ENCODE data around the gene NCOA5. TPM values are rescaled to one million over a fixed set of nuclear protein-coding genes. Genes with fewer than 3 reads are reported as not detected.

NCOA5 gene
- total RNA-seq, 1 donor from 2014 or later: 10.3 TPM

GRCh38 chr20:46065691-46066090 lies 24.1 kb downstream of the NCOA5 start:
- Histone ChIP-seq H3K4me3 (no peak overlapping the region), H3K27me3 (peaks cover under 1% of the 10 kb centered on the region), H3K9me3 (ENCODE audit: low read depth) (no peaks in the 10 kb centered on the region), H2AFZ (replicated peaks) (no peak overlapping the region), H3K4me2 (no peak overlapping the region), H3K79me2 (ENCODE audit: low read depth) (no peaks in the 10 kb centered on the region), H4K20me1 (ENCODE audit: low read depth) (peaks cover 76% of the 10 kb centered on the region), H3K36me3 (peaks cover 13% of the 10 kb centered on the region), H3F3A (ENCODE audit: low read depth) (no peaks in the 10 kb centered on the region), H3K27ac (no peak overlapping the region), H3K9ac (no peak overlapping the region), H3K4me1 (no peaks in the 10 kb centered on the region)
- Mint-ChIP-seq H3K4me3 (no peak overlapping the region), H3K4me1 (no peaks in the 10 kb centered on the region), H3K27ac (no peak overlapping the region), H3K9me3 (no peaks in the 10 kb centered on the region), H3K36me3 (peaks cover 48% of the 10 kb centered on the region), H3K27me3 (ENCODE audit: insufficient read depth, low read depth) (peaks cover 5% of the 10 kb centered on the region)
- TF ChIP-seq EZH2 (IDR thresholded peaks at IDR 0.05) (no peak), EZH2phosphoT487 (IDR thresholded peaks at IDR 0.05) (no peak)
- TF ChIP-seq, protein P1, sequence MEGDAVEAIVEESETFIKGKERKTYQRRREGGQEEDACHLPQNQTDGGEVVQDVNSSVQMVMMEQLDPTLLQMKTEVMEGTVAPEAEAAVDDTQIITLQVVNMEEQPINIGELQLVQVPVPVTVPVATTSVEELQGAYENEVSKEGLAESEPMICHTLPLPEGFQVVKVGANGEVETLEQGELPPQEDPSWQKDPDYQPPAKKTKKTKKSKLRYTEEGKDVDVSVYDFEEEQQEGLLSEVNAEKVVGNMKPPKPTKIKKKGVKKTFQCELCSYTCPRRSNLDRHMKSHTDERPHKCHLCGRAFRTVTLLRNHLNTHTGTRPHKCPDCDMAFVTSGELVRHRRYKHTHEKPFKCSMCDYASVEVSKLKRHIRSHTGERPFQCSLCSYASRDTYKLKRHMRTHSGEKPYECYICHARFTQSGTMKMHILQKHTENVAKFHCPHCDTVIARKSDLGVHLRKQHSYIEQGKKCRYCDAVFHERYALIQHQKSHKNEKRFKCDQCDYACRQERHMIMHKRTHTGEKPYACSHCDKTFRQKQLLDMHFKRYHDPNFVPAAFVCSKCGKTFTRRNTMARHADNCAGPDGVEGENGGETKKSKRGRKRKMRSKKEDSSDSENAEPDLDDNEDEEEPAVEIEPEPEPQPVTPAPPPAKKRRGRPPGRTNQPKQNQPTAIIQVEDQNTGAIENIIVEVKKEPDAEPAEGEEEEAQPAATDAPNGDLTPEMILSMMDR (IDR thresholded peaks at IDR 0.05): no peak
- DNase-seq (ENCODE audit: low spot score): no peak

- H3K27ac Mint-ChIP-seq: no peak overlapping the region
- no peak overlapping the region for H3K9ac ChIP-seq
- peaks cover 54% of the 10 kb centered on the region for H3K36me3 Mint-ChIP-seq
- no peak overlapping the region for H3K4me3 Mint-ChIP-seq
- H3K36me3 ChIP-seq: peaks cover 13% of the 10 kb centered on the region
- H4K20me1 ChIP-seq (ENCODE audit: low read depth): peaks cover 76% of the 10 kb centered on the region
- H3K4me3 ChIP-seq: no peak overlapping the region
- no peaks in the 10 kb centered on the region for H3K9me3 ChIP-seq (ENCODE audit: low read depth)
- H3K4me2 ChIP-seq: no peak overlapping the region
- H3F3A ChIP-seq (ENCODE audit: low read depth): peaks cover under 1% of the 10 kb centered on the region
- H3K27ac ChIP-seq: no peak overlapping the region
- no peaks in the 10 kb centered on the region for H3K9me3 Mint-ChIP-seq
- peaks cover 8% of the 10 kb centered on the region for H3K27me3 ChIP-seq
- no peaks in the 10 kb centered on the region for H3K79me2 ChIP-seq (ENCODE audit: low read depth)
- H3K27me3 Mint-ChIP-seq (ENCODE audit: insufficient read depth, low read depth): peaks cover 5% of the 10 kb centered on the region
- DNase-seq (ENCODE audit: low spot score): no peak
- H3K4me1 Mint-ChIP-seq: no peaks in the 10 kb centered on the region
- TF ChIP-seq EZH2phosphoT487 (IDR thresholded peaks at IDR 0.05) (no peak), EZH2 (IDR thresholded peaks at IDR 0.05) (no peak)
- TF ChIP-seq, protein P1 (IDR thresholded peaks at IDR 0.05): no peak
- no peaks in the 10 kb centered on the region for H3K4me1 ChIP-seq
- no peak overlapping the region for H2AFZ ChIP-seq (replicated peaks)
Observed at GRCh38 chr20:46065006-46065405, 24.8 kb downstream of the NCOA5 start.

GRCh38 chr20:46063652-46064054 lies 26.1 kb downstream of the NCOA5 start:
- no peaks in the 10 kb centered on the region for H3K9me3 ChIP-seq (ENCODE audit: low read depth)
- peaks cover 21% of the 10 kb centered on the region for H3K27me3 ChIP-seq
- no peak overlapping the region for H3K27ac Mint-ChIP-seq
- H3K27ac ChIP-seq: no peak overlapping the region
- peaks cover 52% of the 10 kb centered on the region for H3K36me3 Mint-ChIP-seq
- peaks cover 7% of the 10 kb centered on the region for H3K4me1 Mint-ChIP-seq
- no peak overlapping the region for H3K4me3 Mint-ChIP-seq
- H4K20me1 ChIP-seq (ENCODE audit: low read depth): peaks cover 79% of the 10 kb centered on the region
- no peak overlapping the region for H3K9ac ChIP-seq
- H3K79me2 ChIP-seq (ENCODE audit: low read depth): no peaks in the 10 kb centered on the region
- DNase-seq (ENCODE audit: low spot score): no peak
- H3K36me3 ChIP-seq: peaks cover 8% of the 10 kb centered on the region
- H2AFZ ChIP-seq (replicated peaks): no peak overlapping the region
- no peak overlapping the region for H3K4me2 ChIP-seq
- TF ChIP-seq, protein P1 (IDR thresholded peaks at IDR 0.05): no peak
- TF ChIP-seq EZH2 (IDR thresholded peaks at IDR 0.05): no peak
- TF ChIP-seq EZH2phosphoT487 (IDR thresholded peaks at IDR 0.05): no peak
- H3K4me1 ChIP-seq: peaks cover under 1% of the 10 kb centered on the region
- peaks cover 14% of the 10 kb centered on the region for H3F3A ChIP-seq (ENCODE audit: low read depth)
- no peak overlapping the region for H3K4me3 ChIP-seq
- peaks cover 9% of the 10 kb centered on the region for H3K27me3 Mint-ChIP-seq (ENCODE audit: insufficient read depth, low read depth)
- H3K9me3 Mint-ChIP-seq: no peaks in the 10 kb centered on the region
